Tibial nerve (tissue), 4 donors: ENCODE data around the gene ZNF823. TPM values are rescaled to one million over a fixed set of nuclear protein-coding genes. Genes with fewer than 3 reads are reported as not detected.
"Not testable (repeated sequence)": the region's sequence is repeated elsewhere in the genome, so short reads cannot be mapped to it uniquely, and the experiment has no call there.

Source experiments
- DNase-seq, 2 donors: peaks; one replicate each; pipeline ENCODE4 v3.0.0-alpha.2; 2019; ENCODE audit warnings: low spot score in 2 of 2
- H3K27ac ChIP-seq, 4 donors: fragments of 200-600 bp; sonication (generic) in 3 of 4; one replicate each; pipeline ENCODE4 v1.5.1; 2017 to 2019; ENCODE audit warnings: mild to moderate bottlenecking in 1 of 4
- H3K27me3 ChIP-seq, 2 donors: fragments of 200-600 bp; sonication (generic) in 1 of 2; one replicate each; pipeline versions ENCODE4 v1.5.1 to v1.6.0; 2017 to 2019
- H3K36me3 ChIP-seq, 3 donors: fragments of 200-600 bp; sonication (generic); one replicate each; pipeline ENCODE4 v1.5.1; 2018 to 2019
- H3K4me1 ChIP-seq, 4 donors: fragments of 200-600 bp; sonication (generic) in 3 of 4; one replicate each; pipeline ENCODE4 v1.5.1; 2017 to 2019
- H3K4me3 ChIP-seq, 4 donors: fragments of 200-600 bp; sonication (generic) in 3 of 4; one replicate each; pipeline ENCODE4 v1.5.1; 2017 to 2019; ENCODE audit warnings: mild to moderate bottlenecking in 1 of 4, moderate library complexity in 1 of 4
- H3K9me3 ChIP-seq, 4 donors: fragments of 200-600 bp; sonication (generic) in 3 of 4; one replicate each; pipeline ENCODE4 v1.5.1; 2017 to 2019
- CTCF ChIP-seq, 5 experiments: fragments of 200-600 bp in 3 of 5; fragments of 450-650 bp in 2 of 5; sonication (generic) in 3 of 5; IDR thresholded peaks; one replicate each; pipeline ENCODE4 v1.5.1; 2016 to 2019; ENCODE audit warnings: antibody characterized with exemption in 5 of 5, mild to moderate bottlenecking in 3 of 5, moderate library complexity in 2 of 5
- EP300 ChIP-seq, 2 donors: sonication (generic); formaldehyde crosslinking; IDR thresholded peaks; one replicate each; pipeline ENCODE4 v1.6.1; 2017; ENCODE audit warnings: antibody characterized with exemption in 2 of 2, mild to moderate bottlenecking in 1 of 2
- POLR2A ChIP-seq, 2 donors: fragments of 450-650 bp; IDR thresholded peaks; one replicate each; pipeline ENCODE4 v1.6.1; 2017; ENCODE audit warnings: antibody characterized with exemption in 2 of 2, mild to moderate bottlenecking in 2 of 2, moderate library complexity in 2 of 2
- WGBS, 2 donors: methylation state at CpG; one replicate each; pipeline ENCODE4 v1.1.5; 2018; 5-methylcytosine and 5-hydroxymethylcytosine counted together
- total RNA-seq, 4 donors: library from RNA; depleted of rRNA; stranded (reverse); fragments of >200 nt; gene quantifications; one replicate each; pipeline ENCODE4 v1.1.0, GENCODE V29; 2016

The ZNF823 gene
- total RNA-seq, 4 donors from 2014 or later, result 8.1 to 16.5 (median 10.0) TPM

GRCh38 chr19:11680689-11681302 is 58.0 kb downstream of the ZNF823 start:
- Histone ChIP-seq H3K4me1 (no peaks in the 10 kb centered on the region), H3K4me3 (no peak overlapping the region), H3K27me3 (no peaks in the 10 kb centered on the region), H3K9me3 (peaks cover 0 to 85% (median 5%) of the 10 kb centered on the region in 4 donors), H3K27ac (no peak overlapping the region), H3K36me3 (peaks cover 0 to 44% (median 0%) of the 10 kb centered on the region in 3 donors)
- TF ChIP-seq CTCF (IDR thresholded peaks at IDR 0.05) (no peak), POLR2A (IDR thresholded peaks at IDR 0.05) (no peak), EP300 (IDR thresholded peaks at IDR 0.05) (no peak)
- no peak for DNase-seq
- WGBS, 2 donors, result 90 to 94% methylated on average over 2 of the region's 2 CpGs

- H3K36me3 ChIP-seq, result peaks cover 0 to 26% (median 0%) of the 10 kb centered on the region in 3 donors
- no peak for DNase-seq
- peaks cover 0 to 70% (median 1%) of the 10 kb centered on the region in 4 donors for H3K9me3 ChIP-seq
- 69 to 75% methylated on average over 1 of the region's 1 CpG for WGBS, 2 donors
- TF ChIP-seq EP300 (IDR thresholded peaks at IDR 0.05) (no peak), CTCF (IDR thresholded peaks at IDR 0.05) (no peak), POLR2A (IDR thresholded peaks at IDR 0.05) (no peak)
- H3K27ac ChIP-seq, result no peak overlapping the region
- H3K4me1 ChIP-seq, result peaks cover 0 to 7% (median 0%) of the 10 kb centered on the region in 4 donors
- H3K4me3 ChIP-seq, result no peak overlapping the region
- H3K27me3 ChIP-seq, result peaks cover 0 to 5% of the 10 kb centered on the region in 2 donors
Observed at GRCh38 chr19:11678504-11678903, 60.2 kb downstream of the ZNF823 start.

GRCh38 chr19:11676661-11677600 is 61.8 kb downstream of the ZNF823 start:
- H3K4me3 ChIP-seq, H3K27me3 ChIP-seq, H3K4me1 ChIP-seq, DNase-seq, H3K27ac ChIP-seq: not testable (repeated sequence)
- peaks cover 0 to 60% (median 1%) of the 10 kb centered on the region in 4 donors for H3K9me3 ChIP-seq
- H3K36me3 ChIP-seq, result peaks cover 0 to 18% (median 0%) of the 10 kb centered on the region in 3 donors
- WGBS, 2 donors, result 96 to 98% methylated on average over 21 to 33 of the region's 47 CpGs

DNA sequence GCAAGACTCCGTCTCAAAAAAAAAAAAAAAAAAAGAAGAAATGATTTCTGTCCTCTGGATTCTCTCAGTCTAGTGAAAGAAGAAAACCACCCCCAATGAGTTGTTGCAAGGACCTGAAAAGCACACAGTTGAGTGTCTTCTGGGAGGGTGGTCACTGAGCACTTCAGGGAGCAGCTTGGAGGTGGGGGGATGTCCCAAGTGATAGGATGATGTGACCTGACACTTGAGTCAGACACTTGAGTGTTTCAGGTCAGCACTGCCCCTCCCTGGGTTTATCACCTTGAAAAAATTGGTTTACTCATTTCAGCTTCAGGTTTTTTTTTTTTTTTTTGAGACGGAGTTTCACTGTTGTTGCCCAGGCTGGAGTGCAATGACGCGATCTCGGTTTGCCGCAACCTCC is 63.2 kb downstream of the ZNF823 start:
- 96 to 98% methylated on average over 6 of the region's 6 CpGs for WGBS, 2 donors
- H3K4me3 ChIP-seq, result no peak overlapping the region
- DNase-seq, result no peak

More for the DNA sequence above, 63.2 kb downstream of the ZNF823 start:
- no peak overlapping the region for H3K27ac ChIP-seq
- no peak for TF ChIP-seq EP300 (IDR thresholded peaks at IDR 0.05)
- no peak for TF ChIP-seq POLR2A (IDR thresholded peaks at IDR 0.05)
- no peak for TF ChIP-seq CTCF (IDR thresholded peaks at IDR 0.05)
- H3K9me3 ChIP-seq, result peaks cover 0 to 52% (median 1%) of the 10 kb centered on the region in 4 donors
- H3K27me3 ChIP-seq, result peaks cover 0 to 5% of the 10 kb centered on the region in 2 donors
- H3K4me1 ChIP-seq, result peaks cover 0 to 7% (median 0%) of the 10 kb centered on the region in 4 donors
- peaks cover 0 to 17% (median 0%) of the 10 kb centered on the region in 3 donors for H3K36me3 ChIP-seq
